HEK293 (cell line): ENCODE data around the gene ATP12A.

Source experiments
- CTCF ChIA-PET: fragments of 350-600 bp; formaldehyde crosslinking; extraction: SDS; loops from one replicate; lab custom pipeline; 2021; ENCODE audit warnings: antibody characterized with exemption; lab: Yijun Ruan, JAX
- POLR2A ChIA-PET: fragments of 300-600 bp; formaldehyde crosslinking; extraction: SDS; loops from one replicate; lab custom pipeline; 2020; ENCODE audit warnings: antibody characterized with exemption, inconsistent platforms; lab: Yijun Ruan, JAX
- H3K27ac ChIP-seq: fragments of 200-500 bp; sonication (Bioruptor generic); 2 replicates; pipeline ENCODE4 v1.5.1; 2014; ENCODE audit warnings: low read depth, low read length, control low read depth, inconsistent platforms; ENCODE audit errors: extremely low read depth
- H3K36me3 ChIP-seq, 2 experiments: fragments of 200-500 bp in 1 of 2; sonication (Bioruptor generic) in 1 of 2; 1 replicate in 1 of 2; 2 replicates in 1 of 2; pipeline ENCODE4 v1.5.1; 2014 to 2017; ENCODE audit warnings: inconsistent platforms in 2 of 2, low read length in 2 of 2; ENCODE audit not compliant: control insufficient read depth in 2 of 2, insufficient read depth in 1 of 2
- H3K4me1 ChIP-seq: fragments of 200-500 bp; sonication (Bioruptor generic); 2 replicates; pipeline ENCODE4 v1.5.1; 2014; ENCODE audit warnings: mild to moderate bottlenecking, low read length, inconsistent platforms; ENCODE audit not compliant: control insufficient read depth, insufficient read depth
- H3K4me3 ChIP-seq: 2 replicates; pipeline ENCODE4 v1.5.1; 2011; ENCODE audit warnings: low read depth, mild to moderate bottlenecking, control low read depth, low read length, moderate library complexity
- H3K9me3 ChIP-seq: fragments of 200-500 bp; sonication (Bioruptor generic); 2 replicates; pipeline ENCODE4 v1.5.1; 2014; ENCODE audit warnings: low read depth, low read length, inconsistent platforms; ENCODE audit not compliant: control insufficient read depth, insufficient read depth
- ATF2 ChIP-seq: fragments of 450-650 bp; formaldehyde crosslinking; IDR thresholded peaks from 2 replicates; pipeline ENCODE4 v1.5.1; 2016; ENCODE audit warnings: missing biosample characterization, missing genetic modification characterization, low read depth
- BCL6B ChIP-seq: fragments of 450-650 bp; formaldehyde crosslinking; IDR thresholded peaks from 2 replicates; pipeline ENCODE4 v1.5.1; 2017; ENCODE audit warnings: missing biosample characterization, missing genetic modification characterization
- FEZF1 ChIP-seq: fragments of 450-650 bp; formaldehyde crosslinking; IDR thresholded peaks from 2 replicates; pipeline ENCODE4 v1.5.1; 2016; ENCODE audit warnings: missing biosample characterization, missing genetic modification characterization
- SCRT1 ChIP-seq: fragments of 450-650 bp; formaldehyde crosslinking; IDR thresholded peaks from 2 replicates; pipeline ENCODE4 v1.5.1; 2016; ENCODE audit warnings: missing biosample characterization, missing genetic modification characterization, borderline replicate concordance
- SETDB1 ChIP-seq: IDR thresholded peaks from one replicate; pipeline ENCODE4 v1.6.1; 2017; ENCODE audit warnings: mild to moderate bottlenecking, low read length, moderate library complexity, mixed read lengths; ENCODE audit not compliant: insufficient read length
- YY2 ChIP-seq: fragments of 450-650 bp; formaldehyde crosslinking; IDR thresholded peaks from 2 replicates; pipeline ENCODE4 v1.5.1; 2016; ENCODE audit warnings: missing biosample characterization, missing genetic modification characterization
- ZBTB6 ChIP-seq: fragments of 450-650 bp; formaldehyde crosslinking; IDR thresholded peaks from 2 replicates; pipeline ENCODE4 v1.5.1; 2017; ENCODE audit warnings: missing biosample characterization, missing genetic modification characterization
- ZEB2 ChIP-seq: fragments of 450-650 bp; formaldehyde crosslinking; IDR thresholded peaks from 2 replicates; pipeline ENCODE4 v1.5.1; 2016; ENCODE audit warnings: missing biosample characterization, missing genetic modification characterization
- ZFP41 ChIP-seq: fragments of 450-650 bp; formaldehyde crosslinking; IDR thresholded peaks from 2 replicates; pipeline ENCODE4 v1.5.1; 2016; ENCODE audit warnings: missing biosample characterization, missing genetic modification characterization, borderline replicate concordance
- ZNF10 ChIP-seq: fragments of 450-650 bp; formaldehyde crosslinking; IDR thresholded peaks from 2 replicates; pipeline ENCODE4 v1.5.1; 2017; ENCODE audit warnings: missing biosample characterization, missing genetic modification characterization
- ZNF133 ChIP-seq: fragments of 450-650 bp; formaldehyde crosslinking; IDR thresholded peaks from 2 replicates; pipeline ENCODE4 v1.5.1; 2016; ENCODE audit warnings: missing biosample characterization, missing genetic modification characterization
- ZNF155 ChIP-seq: fragments of 450-650 bp; formaldehyde crosslinking; IDR thresholded peaks from 2 replicates; pipeline ENCODE4 v1.5.1; 2016; ENCODE audit warnings: missing biosample characterization, missing genetic modification characterization
- ZNF175 ChIP-seq: fragments of 450-650 bp; formaldehyde crosslinking; IDR thresholded peaks from 2 replicates; pipeline ENCODE4 v1.5.1; 2016; ENCODE audit warnings: missing biosample characterization, missing genetic modification characterization
- ZNF202 ChIP-seq: fragments of 450-650 bp; formaldehyde crosslinking; IDR thresholded peaks from 2 replicates; pipeline ENCODE4 v1.5.1; 2016; ENCODE audit warnings: missing biosample characterization, missing genetic modification characterization, borderline replicate concordance
- ZNF404 ChIP-seq: fragments of 450-650 bp; formaldehyde crosslinking; IDR thresholded peaks from 2 replicates; pipeline ENCODE4 v1.5.1; 2017; ENCODE audit warnings: missing biosample characterization, missing genetic modification characterization
- ZNF449 ChIP-seq: fragments of 450-650 bp; formaldehyde crosslinking; IDR thresholded peaks from 2 replicates; pipeline ENCODE4 v1.5.1; 2017; ENCODE audit warnings: missing biosample characterization, mild to moderate bottlenecking, missing genetic modification characterization, moderate library complexity
- ZNF510 ChIP-seq: fragments of 450-650 bp; formaldehyde crosslinking; IDR thresholded peaks from 2 replicates; pipeline ENCODE4 v1.5.1; 2018; ENCODE audit warnings: mild to moderate bottlenecking, missing genetic modification characterization, missing biosample characterization; ENCODE audit not compliant: insufficient replicate concordance
- ZNF514 ChIP-seq: fragments of 450-650 bp; formaldehyde crosslinking; IDR thresholded peaks from 2 replicates; pipeline ENCODE4 v1.5.1; 2016; ENCODE audit warnings: missing biosample characterization, missing genetic modification characterization
- ZNF530 ChIP-seq: fragments of 450-650 bp; formaldehyde crosslinking; IDR thresholded peaks from 2 replicates; pipeline ENCODE4 v1.5.1; 2016; ENCODE audit warnings: low read depth, missing biosample characterization, missing genetic modification characterization
- ZNF544 ChIP-seq: fragments of 450-650 bp; formaldehyde crosslinking; IDR thresholded peaks from 2 replicates; pipeline ENCODE4 v1.5.0; 2017; ENCODE audit warnings: missing biosample characterization, missing genetic modification characterization
- ZNF549 ChIP-seq: fragments of 450-650 bp; IDR thresholded peaks from 2 replicates; pipeline ENCODE4 v1.5.1; 2018; ENCODE audit warnings: missing biosample characterization, missing genetic modification characterization, mild to moderate bottlenecking, inconsistent platforms, moderate library complexity
- ZSCAN30 ChIP-seq: fragments of 450-650 bp; IDR thresholded peaks from 2 replicates; pipeline ENCODE4 v1.5.1; 2018; ENCODE audit warnings: missing biosample characterization, mild to moderate bottlenecking, missing genetic modification characterization, moderate library complexity

ATP12A gene

GRCh38 chr13:24719139-24719538 is 38.9 kb downstream of the ATP12A start:
- no peaks in the 10 kb centered on the region for H3K9me3 ChIP-seq
- no peaks in the 10 kb centered on the region for H3K36me3 ChIP-seq
- no peak overlapping the region for H3K27ac ChIP-seq
- no peak for TF ChIP-seq ZNF404 (tag by site-specific recombination)
- TF ChIP-seq ZNF549 (tag by site-specific recombination): no peak
- TF ChIP-seq YY2 (tag by site-specific recombination): no peak
- no peak for TF ChIP-seq ZNF514 (tag by site-specific recombination)
- no peak for TF ChIP-seq ZEB2 (tag by site-specific recombination)
- no peak for TF ChIP-seq ZSCAN30
- TF ChIP-seq SCRT1 (tag by site-specific recombination): no peak
- ChIA-PET POLR2A (interaction anchor here (0.6 kb wide), 1 partner anchor 24 kb away, joined by 3 read pairs; no protein-coding TSS in a partner anchor), CTCF (interaction anchor here (0.9 kb wide), 1 partner anchor 10 kb away, joined by 3 read pairs; no protein-coding TSS in a partner anchor)
- H3K4me3 ChIP-seq: no peak overlapping the region
- H3K4me1 ChIP-seq: no peaks in the 10 kb centered on the region

GRCh38 chr13:24723206-24723605 is 43.0 kb downstream of the ATP12A start:
- no peak overlapping the region for H3K27ac ChIP-seq
- TF ChIP-seq ZNF175 (tag by site-specific recombination): no peak
- no peak for TF ChIP-seq ZSCAN30
- no peak for TF ChIP-seq ZNF133 (tag by site-specific recombination)
- no peak for TF ChIP-seq ZNF530 (tag by site-specific recombination)
- no peak for TF ChIP-seq ATF2 (tag by site-specific recombination)
- H3K36me3 ChIP-seq: no peaks in the 10 kb centered on the region
- ChIA-PET POLR2A (no interaction called here), CTCF (interaction anchor here (0.7 to 4.9 kb wide), 2 partner anchors 30 to 410 kb away, joined by 3 to 48 read pairs; no protein-coding TSS in a partner anchor)
- no peaks in the 10 kb centered on the region for H3K9me3 ChIP-seq
- no peaks in the 10 kb centered on the region for H3K4me1 ChIP-seq
- H3K4me3 ChIP-seq: no peak overlapping the region

GRCh38 chr13:24724714-24725113 is 44.5 kb downstream of the ATP12A start:
- no peak for TF ChIP-seq ZNF510 (tag by site-specific recombination)
- TF ChIP-seq ATF2 (tag by site-specific recombination): peak; percentile 79
- TF ChIP-seq ZNF449 (tag by site-specific recombination): no peak
- no peak for TF ChIP-seq SETDB1
- peak; percentile 42; the same call in 1 of the 2 replicates for TF ChIP-seq ZBTB6
- 0 out of 2 replicates have a peak, but pooled peaks have one; percentile 8 for TF ChIP-seq FEZF1 (tag by site-specific recombination)
- no peak for TF ChIP-seq ZFP41
- TF ChIP-seq BCL6B (tag by site-specific recombination): no peak
- no peak for TF ChIP-seq ZNF155
- no peak for TF ChIP-seq ZNF202 (tag by site-specific recombination)
- no peak for TF ChIP-seq ZNF544
- no peak for TF ChIP-seq ZNF10 (tag by site-specific recombination)
- ChIA-PET CTCF (interaction anchor here (2.2 to 4.9 kb wide), 2 partner anchors 32 to 42 kb away, joined by 5 to 48 read pairs; no protein-coding TSS in a partner anchor), POLR2A (no interaction called here)
- Histone ChIP-seq H3K36me3 (no peaks in the 10 kb centered on the region), H3K27ac (no peak overlapping the region), H3K4me1 (no peaks in the 10 kb centered on the region), H3K4me3 (no peak overlapping the region), H3K9me3 (no peaks in the 10 kb centered on the region)
